Measurements from ENCODE around the gene CAMK2A.
"Not testable (repeated sequence)": the region's sequence is repeated elsewhere in the genome, so short reads cannot be mapped to it uniquely, and the experiment has no call there.

The CAMK2A gene

DNA sequence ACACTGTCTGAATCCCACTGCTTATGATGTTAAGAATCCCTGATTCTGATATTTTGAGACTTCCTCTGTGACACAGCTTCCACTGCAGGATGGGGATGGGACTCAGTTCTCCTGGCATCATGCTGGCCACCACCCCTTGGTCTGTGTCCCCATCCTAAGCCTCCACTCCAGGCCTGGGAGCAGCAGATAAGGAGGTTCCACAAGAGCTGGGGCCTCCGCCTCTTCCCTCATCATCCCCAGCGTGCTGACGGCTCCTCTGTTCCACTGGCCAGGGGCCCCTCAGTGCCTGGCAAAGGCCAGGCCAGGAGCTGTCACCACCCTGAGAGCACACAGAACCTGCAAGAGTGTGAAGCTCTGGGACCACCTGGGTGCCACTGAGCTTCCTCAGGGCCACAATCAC, 40.6 kb downstream of the CAMK2A start:
- TF ChIP-seq, protein P1, sequence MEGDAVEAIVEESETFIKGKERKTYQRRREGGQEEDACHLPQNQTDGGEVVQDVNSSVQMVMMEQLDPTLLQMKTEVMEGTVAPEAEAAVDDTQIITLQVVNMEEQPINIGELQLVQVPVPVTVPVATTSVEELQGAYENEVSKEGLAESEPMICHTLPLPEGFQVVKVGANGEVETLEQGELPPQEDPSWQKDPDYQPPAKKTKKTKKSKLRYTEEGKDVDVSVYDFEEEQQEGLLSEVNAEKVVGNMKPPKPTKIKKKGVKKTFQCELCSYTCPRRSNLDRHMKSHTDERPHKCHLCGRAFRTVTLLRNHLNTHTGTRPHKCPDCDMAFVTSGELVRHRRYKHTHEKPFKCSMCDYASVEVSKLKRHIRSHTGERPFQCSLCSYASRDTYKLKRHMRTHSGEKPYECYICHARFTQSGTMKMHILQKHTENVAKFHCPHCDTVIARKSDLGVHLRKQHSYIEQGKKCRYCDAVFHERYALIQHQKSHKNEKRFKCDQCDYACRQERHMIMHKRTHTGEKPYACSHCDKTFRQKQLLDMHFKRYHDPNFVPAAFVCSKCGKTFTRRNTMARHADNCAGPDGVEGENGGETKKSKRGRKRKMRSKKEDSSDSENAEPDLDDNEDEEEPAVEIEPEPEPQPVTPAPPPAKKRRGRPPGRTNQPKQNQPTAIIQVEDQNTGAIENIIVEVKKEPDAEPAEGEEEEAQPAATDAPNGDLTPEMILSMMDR (IDR thresholded peaks at IDR 0.05; ENCODE audit: borderline replicate concordance, insufficient read depth, low read depth, low read length), result no peak
- H3K4me3 ChIP-seq (ENCODE audit: low read depth, low read length), result no peak overlapping the region

DNA sequence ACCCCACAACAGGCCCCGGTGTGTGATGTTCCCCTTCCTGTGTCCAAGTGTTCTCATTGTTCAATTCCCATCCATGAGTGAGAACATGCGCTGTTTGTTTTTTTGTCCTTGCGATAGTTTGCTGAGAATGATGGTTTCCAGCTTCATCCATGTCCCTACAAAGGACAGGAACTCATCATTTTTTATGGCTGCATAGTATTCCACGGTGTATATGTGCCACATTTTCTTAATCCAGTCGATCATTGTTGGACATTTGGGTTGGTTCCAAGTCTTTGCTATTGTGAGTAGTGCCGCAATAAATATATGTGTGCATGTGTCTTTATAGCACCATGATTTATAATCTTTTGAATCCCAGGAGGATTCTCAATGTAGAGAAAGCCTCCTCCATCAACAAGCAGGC, 41.1 kb downstream of the CAMK2A start:
- not testable (repeated sequence) for H3K4me3 ChIP-seq (ENCODE audit: low read depth, low read length)

DNA sequence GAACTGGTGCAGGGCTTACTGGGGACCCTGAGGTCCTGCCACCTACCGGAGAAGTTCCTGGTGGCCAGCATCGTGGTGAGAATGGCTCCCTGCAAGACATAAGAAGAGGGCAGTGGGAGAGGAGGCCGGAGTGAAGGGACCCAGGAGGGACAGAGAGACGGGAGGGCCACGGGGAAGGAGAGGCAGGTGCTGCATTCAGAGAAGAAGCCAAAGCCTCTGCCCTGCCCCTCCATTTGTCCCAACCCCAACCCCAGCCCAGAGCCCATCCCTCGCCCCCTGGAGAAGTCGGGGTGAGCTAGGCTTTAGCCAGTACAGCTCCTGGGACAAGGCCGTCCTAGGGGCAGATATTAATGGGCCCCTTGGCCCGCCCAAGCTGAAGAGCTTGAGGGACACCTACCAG, 41.8 kb downstream of the CAMK2A start:
- TF ChIP-seq, protein P1 (IDR thresholded peaks at IDR 0.05; ENCODE audit: borderline replicate concordance, insufficient read depth, low read depth, low read length), result no peak

DNA sequence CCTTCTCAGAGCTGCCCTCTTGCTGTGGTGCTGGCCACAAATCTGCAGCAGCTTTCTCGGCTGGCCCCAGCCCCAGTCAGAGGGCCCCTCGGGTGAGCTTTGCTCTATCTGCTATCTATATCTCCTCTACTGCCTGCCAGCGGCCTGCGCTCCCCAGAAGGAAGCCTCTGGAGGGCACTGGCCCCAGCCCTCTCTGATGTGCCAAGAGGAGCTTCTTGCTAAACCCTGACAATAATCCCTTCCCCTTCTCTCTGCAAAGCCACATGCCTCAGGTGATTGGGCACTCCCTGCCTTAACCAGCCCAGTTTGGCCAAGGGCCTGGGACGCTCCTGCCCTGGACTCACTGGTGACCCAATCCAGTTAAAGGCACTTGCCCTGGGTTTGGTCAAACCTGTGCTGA, 42.7 kb downstream of the CAMK2A start:
- TF ChIP-seq, protein P1 (IDR thresholded peaks at IDR 0.05; ENCODE audit: borderline replicate concordance, insufficient read depth, low read depth, low read length), result no peak
- H3K4me3 ChIP-seq (ENCODE audit: low read depth, low read length), result no peak overlapping the region

More for the DNA sequence above, 41.8 kb downstream of the CAMK2A start:
- no peak overlapping the region for H3K4me3 ChIP-seq (ENCODE audit: low read depth, low read length)

DNA sequence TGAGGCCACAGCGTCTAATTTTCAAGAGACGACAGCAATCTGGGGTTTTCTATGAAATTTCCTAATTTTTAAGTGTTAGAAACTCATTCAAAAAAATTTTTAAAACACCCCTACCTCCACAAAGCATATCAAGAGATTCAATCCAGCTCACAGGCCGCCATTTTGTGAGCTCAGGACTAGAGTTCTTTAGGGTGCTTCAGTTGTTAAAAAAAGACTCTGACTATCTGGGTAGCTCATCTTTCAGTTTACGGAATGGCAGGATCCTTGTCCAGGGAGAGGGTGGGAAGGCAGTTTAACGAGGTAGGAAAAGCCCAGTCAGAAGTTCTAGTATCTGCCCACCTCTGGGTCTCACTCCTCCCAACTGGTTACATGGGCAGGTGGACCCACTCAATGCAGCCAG, 43.1 kb downstream of the CAMK2A start:
- no peak overlapping the region for H3K4me3 ChIP-seq (ENCODE audit: low read depth, low read length)
- TF ChIP-seq, protein P1 (IDR thresholded peaks at IDR 0.05; ENCODE audit: borderline replicate concordance, insufficient read depth, low read depth, low read length), result no peak

DNA sequence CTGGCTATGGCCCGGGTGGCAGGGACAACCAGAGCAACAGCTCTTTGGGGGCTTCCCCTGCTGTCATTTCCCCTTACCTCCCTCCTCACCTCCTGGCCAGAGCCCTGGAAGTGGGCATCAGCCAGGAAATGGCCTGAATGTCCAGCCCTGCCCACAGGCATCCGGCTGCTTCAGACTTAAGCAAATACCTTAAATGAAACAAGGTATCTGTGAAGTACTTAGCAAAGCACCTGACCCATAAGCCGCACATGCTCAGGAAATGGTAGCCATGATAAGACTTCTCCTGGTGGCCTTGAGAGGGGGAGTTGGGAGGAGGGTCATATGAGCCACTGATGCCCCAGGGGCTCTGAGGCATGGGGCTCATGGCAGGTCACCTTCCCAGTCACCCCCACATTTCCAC, 43.8 kb downstream of the CAMK2A start:
- TF ChIP-seq, protein P1 (IDR thresholded peaks at IDR 0.05; ENCODE audit: borderline replicate concordance, insufficient read depth, low read depth, low read length), result no peak
- no peak overlapping the region for H3K4me3 ChIP-seq (ENCODE audit: low read depth, low read length)

DNA sequence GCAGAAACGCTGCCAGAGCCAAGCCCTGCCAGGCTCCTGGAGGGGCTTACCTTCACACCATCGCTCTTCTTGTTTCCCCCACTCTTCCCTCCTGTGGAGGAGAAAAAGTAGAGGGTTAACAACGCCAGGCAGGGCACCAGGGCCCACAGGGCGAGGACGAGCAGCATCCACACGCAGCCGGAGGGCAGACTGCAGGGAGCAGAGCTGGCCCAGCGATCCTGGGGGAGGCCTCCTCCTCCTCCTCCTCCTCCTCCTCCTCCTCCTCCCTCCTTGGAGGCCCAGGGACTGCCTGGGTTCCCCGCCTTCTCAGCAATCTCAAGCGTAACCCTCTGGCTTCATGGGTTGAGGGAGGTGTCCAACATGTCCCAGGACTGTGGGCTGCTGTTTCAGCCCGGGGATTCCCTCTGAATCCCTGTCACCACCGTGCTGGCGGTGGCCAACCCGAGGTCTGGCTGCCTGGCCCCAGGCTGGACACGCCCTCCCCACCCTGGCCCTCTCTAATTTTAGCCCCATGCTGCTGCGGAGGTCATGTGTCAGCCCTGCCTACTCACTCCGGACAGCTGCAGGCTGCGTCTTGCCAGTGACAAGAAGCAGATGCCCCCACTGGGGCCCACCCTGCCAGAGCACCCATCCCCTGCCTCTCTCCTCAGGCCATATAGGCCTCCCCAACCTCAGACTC, 44.3 kb downstream of the CAMK2A start:
- no peak overlapping the region for H3K4me3 ChIP-seq (ENCODE audit: low read depth, low read length)
- TF ChIP-seq, protein P1 (IDR thresholded peaks at IDR 0.05; ENCODE audit: borderline replicate concordance, insufficient read depth, low read depth, low read length), result no peak

Data from GM12875 (cell line).